Measurements from ENCODE around the gene SH3BGRL. TPM values are rescaled to one million over a fixed set of nuclear protein-coding genes. Genes with fewer than 3 reads are reported as not detected.
"Not testable (repeated sequence)": the region's sequence is repeated elsewhere in the genome, so short reads cannot be mapped to it uniquely, and the experiment has no call there.

Gene SH3BGRL
- total RNA-seq, 1 donor from 2014 or later = 192 TPM

GRCh38 chrX:81337805-81338204, 135.9 kb downstream of the SH3BGRL start:
- intact Hi-C loops (cut with DNase I) = no loop called here
- DNase-seq (no peak), ATAC-seq (no peak)

GRCh38 chrX:81338924-81339323, 137.0 kb downstream of the SH3BGRL start:
- Histone ChIP-seq H3K36me3 (no peaks in the 10 kb centered on the region), H3K9me3 (no peaks in the 10 kb centered on the region), H3K4me1 (no peaks in the 10 kb centered on the region), H3K27me3 (ENCODE audit: low read depth) (no peaks in the 10 kb centered on the region), H3K27ac (no peak overlapping the region), H3K4me3 (no peak overlapping the region)
- no peak for TF ChIP-seq CTCF (IDR thresholded peaks at IDR 0.05)
- ATAC-seq (no peak), DNase-seq (no peak)
- intact Hi-C loops (cut with DNase I) = no loop called here

More at GRCh38 chrX:81337805-81338204, 135.9 kb downstream of the SH3BGRL start:
- H3K9me3 ChIP-seq = no peaks in the 10 kb centered on the region
- H3K27me3 ChIP-seq (ENCODE audit: low read depth) = no peaks in the 10 kb centered on the region
- no peaks in the 10 kb centered on the region for H3K4me1 ChIP-seq
- no peak overlapping the region for H3K27ac ChIP-seq
- H3K36me3 ChIP-seq = no peaks in the 10 kb centered on the region
- no peak for TF ChIP-seq CTCF (IDR thresholded peaks at IDR 0.05)
- no peak overlapping the region for H3K4me3 ChIP-seq

- H3K4me1 ChIP-seq; H3K27ac ChIP-seq; H3K9me3 ChIP-seq; H3K36me3 ChIP-seq; intact Hi-C loops (cut with DNase I); ATAC-seq; DNase-seq; H3K4me3 ChIP-seq; H3K27me3 ChIP-seq (ENCODE audit: low read depth): not testable (repeated sequence)
Measured at GRCh38 chrX:81345296-81345695, 143.4 kb downstream of the SH3BGRL start.

Other genes with a start within 250 kb of the SH3BGRL start
- 2.9 TPM for gene HMGN5, start 189 bp upstream of the SH3BGRL start, total RNA-seq

Measured in lower lobe of right lung (tissue), 2 donors.